H1 (cell line): ENCODE results near the gene PGAM2. TPM values are rescaled to one million over a fixed set of nuclear protein-coding genes. Genes with fewer than 3 reads are reported as not detected.

Experiments used
- BCL11A ChIP-seq, 2 experiments: IDR thresholded peaks; one replicate each; pipeline ENCODE4 v1.6.1; 2011; ENCODE audit warnings: low read depth in 2 of 2, low read length in 2 of 2, mild to moderate bottlenecking in 2 of 2
- GTF2F1 ChIP-seq: IDR thresholded peaks from 2 replicates; pipeline ENCODE4 v1.6.1; 2012; ENCODE audit warnings: low read depth, low read length, improper control_type of control experiment, borderline replicate concordance
- polyA plus RNA-seq, 7 experiments: library from polyadenylated mRNA; depleted of rRNA in 3 of 7; stranded (reverse) in 5 of 7; unstranded in 2 of 7; fragments of >200 nt in 5 of 7; fragments of 200-250 nt in 2 of 7; gene quantifications; 1 replicate in 5 of 7; 2 replicates in 1 of 7; 4 replicates in 1 of 7; pipeline versions ENCODE4 v1.2.1 to v1.2.3, GENCODE V29; 2011 to 2013; ENCODE audit warnings: missing spikeins in 2 of 7, mixed read lengths in 2 of 7
- total RNA-seq: library from RNA; stranded (reverse); fragmentation: NEBNext Ultra II Directional; extraction: Animal tissue kit (Norgen Biotek cat#: 25700); gene quantifications from 2 replicates; pipeline ENCODE4 v1.2.1, GENCODE V29; 2021

Gene PGAM2
- total and polyA plus RNA-seq, 2 of the 8 experiments (the other 6 are each of a cell fraction or from before 2014, with no cell fraction given), result 2.1 to 2.9 TPM

GRCh38 chr7:44101966-44102845 lies 36.8 kb upstream of the PGAM2 start (continued):
- TF ChIP-seq GTF2F1, result no peak
- TF ChIP-seq BCL11A (IDR thresholded peaks at IDR 0.05; ENCODE audit: low read depth in 2 of 2, low read length in 2 of 2), result no peak
- TF ChIP-seq, all 59 proteins: peak for 0
